ENCODE results near the gene CEP170B. TPM values are rescaled to one million over a fixed set of nuclear protein-coding genes. Genes with fewer than 3 reads are reported as not detected.

The CEP170B gene
- total and polyA plus RNA-seq, 2 of the 8 experiments (the other 6 are each of a cell fraction or from before 2014, with no cell fraction given) = 9.1 to 33.8 TPM

- Histone ChIP-seq H3K4me2 (ENCODE audit: insufficient read depth in 1 of 2, low read depth in 2 of 2, low read length in 2 of 2) (peak overlapping the region; percentile 77 to 85), H3K56ac (replicated peaks; ENCODE audit: insufficient read length, low read depth, low read length) (no peak overlapping the region), H3K23me2 (ENCODE audit: low read depth, low read length) (peaks cover 52% of the 10 kb centered on the region; the same call in 1 of the 2 replicates), H3K36me3 (ENCODE audit: control insufficient read depth in 2 of 4, insufficient read depth in 4 of 4, low read length in 3 of 4) (peaks cover 0 to 9% (median under 1%) of the 10 kb centered on the region in 4 experiments; a peak in 2 of 8 replicates), H2AFZ (ENCODE audit: low read length) (no peak overlapping the region), H3K14ac (ENCODE audit: insufficient read length) (no peak overlapping the region), H2BK5ac (ENCODE audit: low read depth, low read length) (no peak overlapping the region), H2BK12ac (ENCODE audit: low read depth, low read length) (peak overlapping the region; percentile 80; the same call in 1 of the 2 replicates), H4K5ac (ENCODE audit: insufficient read length, low read depth, low read length) (no peak overlapping the region), H4K8ac (ENCODE audit: extremely low read depth, insufficient read depth, low read length) (no peak overlapping the region), H3K79me1 (ENCODE audit: low read depth, low read length) (peaks cover 40% of the 10 kb centered on the region), H3K9ac (replicated peaks in 1 of 4; ENCODE audit: extremely low read depth in 1 of 4, low read depth in 3 of 4, low read length in 3 of 4) (no peak overlapping the region), H2BK15ac (ENCODE audit: low read length) (0 out of 2 replicates have a peak overlapping the region, but pooled peaks have one; percentile 61), H2AK5ac (ENCODE audit: low read depth, low read length) (peak overlapping the region; percentile 95; the same call in 1 of the 2 replicates), H3K27me3 (replicated peaks in 1 of 4; ENCODE audit: control insufficient read depth in 3 of 4, extremely low read depth in 1 of 4, insufficient read depth in 3 of 4, low read length in 3 of 4) (no peaks in the 10 kb centered on the region), H2BK120ac (replicated peaks; ENCODE audit: low read depth, low read length) (no peak overlapping the region), H3K4me3 (ENCODE audit: extremely low read depth in 1 of 4, insufficient read depth in 2 of 4, low read depth in 3 of 4, low read length in 4 of 4) (peak overlapping the region; percentile 66 to 88 (median 86); a peak in 7 of 8 replicates), H4K20me1 (replicated peaks in 1 of 2; ENCODE audit: control insufficient read depth in 1 of 2, insufficient read depth in 2 of 2, low read length in 2 of 2) (peaks cover 21 to 32% of the 10 kb centered on the region in 2 experiments), H3K4me1 (replicated peaks in 1 of 4; ENCODE audit: control insufficient read depth in 3 of 4, insufficient read depth in 4 of 4, low read length in 3 of 4) (peaks cover 0 to 13% (median 9%) of the 10 kb centered on the region in 4 experiments; a peak in 5 of 7 replicates), H4K91ac (replicated peaks; ENCODE audit: insufficient read length, low read length) (no peak overlapping the region), H3K23ac (ENCODE audit: insufficient read length) (no peak overlapping the region), H3K79me2 (ENCODE audit: control insufficient read depth in 1 of 2, insufficient read depth in 2 of 2, low read length in 2 of 2) (peaks cover 3 to 59% of the 10 kb centered on the region in 2 experiments), H2BK20ac (ENCODE audit: low read length) (no peak overlapping the region), H3K27ac (ENCODE audit: low read depth, low read length) (no peak overlapping the region), H3K4ac (replicated peaks; ENCODE audit: insufficient read length, low read depth, low read length) (no peak overlapping the region), H3K9me3 (ENCODE audit: insufficient read depth in 2 of 2, low read depth in 1 of 2, low read length in 1 of 2) (peaks cover 0 to 12% of the 10 kb centered on the region in 2 experiments; a peak in 1 of 4 replicates), H3K18ac (ENCODE audit: extremely low read depth, low read length) (peak overlapping the region; percentile 19; the same call in 1 of the 2 replicates)
- 74% methylated on average over 9 of the region's 13 CpGs; no CpG with 5 or more reads in 1 of the 2 experiments for WGBS, 2 experiments (ENCODE audit: extremely low coverage in 1 of 2, insufficient coverage in 1 of 2, insufficient read length in 1 of 2, insufficient replicate concordance in 2 of 2, low coverage in 1 of 2, low lambda C conversion rate in 2 of 2, missing lambda C conversion rate in 1 of 2)
- CTCF ChIA-PET (ENCODE audit: partially characterized antibody) = interaction anchor here (1.1 to 2.2 kb wide), 9 partner anchors 8 to 95 kb away, joined by 3 to 9 read pairs (median 4); no protein-coding TSS in a partner anchor
- FAIRE-seq = no peak
- POLR2A ChIA-PET (ENCODE audit: partially characterized antibody) = interaction anchor here (0.7 to 3.8 kb wide), 13 partner anchors 7 to 181 kb away, joined by 3 to 82 read pairs (median 5); partner anchors contain the start of gene SIVA1
- no peak for DNase-seq (ENCODE audit: low read depth in 1 of 2, low spot score in 2 of 2)
- TF ChIP-seq USF2 (IDR thresholded peaks at IDR 0.05; ENCODE audit: low read length) (no peak), E2F6 (IDR thresholded peaks at IDR 0.05) (no peak), SIRT6 (IDR thresholded peaks at IDR 0.05; ENCODE audit: low read length) (no peak), CHD2 (IDR thresholded peaks at IDR 0.05; ENCODE audit: low read length) (no peak), SRF (IDR thresholded peaks at IDR 0.05; ENCODE audit: low read depth, low read length) (no peak), NANOG (IDR thresholded peaks at IDR 0.05; ENCODE audit: insufficient read depth, low read depth, low read length, poor library complexity, severe bottlenecking) (no peak), EP300 (IDR thresholded peaks at IDR 0.05; ENCODE audit: borderline replicate concordance in 1 of 2, low read depth in 2 of 2, low read length in 2 of 2) (no peak), RFX5 (IDR thresholded peaks at IDR 0.05; ENCODE audit: borderline replicate concordance, low read depth, low read length) (no peak), GABPA (IDR thresholded peaks at IDR 0.05; ENCODE audit: borderline replicate concordance, insufficient read depth, low read length) (no peak)
These were observed 1.8 kb upstream of the CEP170B start for GRCh38 chr14:104863131-104863862.

Data from H1 (cell line).